HCT116 (cell line): ENCODE data around the gene CCDC71. TPM values are rescaled to one million over a fixed set of nuclear protein-coding genes. Genes with fewer than 3 reads are reported as not detected.

Experiments
- ATAC-seq: fragments of 200-7000 bp; cut with Tn5 transposase; 2 replicates; pipeline ENCODE4 v1.9.1; 2020; ENCODE audit warnings: mild to moderate bottlenecking, moderate library complexity
- BruUV-seq: library from RNA; stranded (reverse); fragments of 400-500 nt; replicated peaks from 2 replicates; lab custom pipeline; 2021; lab: Mats Ljungman, UMichigan
- CTCF ChIA-PET: fragments of 300-600 bp; sonication (Branson Sonifier 250); formaldehyde crosslinking; loops from one replicate; lab custom pipeline; 2021; ENCODE audit warnings: antibody characterized with exemption; lab: Charles Lee
- POLR2A ChIA-PET: fragments of 300-600, 350-600 bp; sonication (Branson Sonifier 250); formaldehyde crosslinking; loops from one replicate; lab custom pipeline; 2021; ENCODE audit warnings: antibody characterized with exemption; lab: Charles Lee
- RAD21 ChIA-PET, 2 experiments: fragments of 300-600 bp; sonication (Branson Sonifier 250); formaldehyde crosslinking; loops; one replicate each; lab custom pipeline; 2023; ENCODE audit warnings: low total read pairs in 2 of 2; ENCODE audit not compliant: uncharacterized antibody in 2 of 2, unreplicated experiment in 2 of 2, low non-redundant PET in 1 of 2; lab: Charles Lee
- DNase-seq: peaks from one replicate; pipeline ENCODE4 v3.0.0-alpha.2; 2010; ENCODE audit warnings: low read depth, low spot score
- H2AFZ ChIP-seq: fragments of 200-600 bp; shearing (Covaris generic), sonication (generic); 2 replicates; pipeline ENCODE4 v1.6.1; 2017; ENCODE audit warnings: low read depth, mixed run types, mixed read lengths, antibody characterized with exemption, low read length; ENCODE audit not compliant: poor library complexity, severe bottlenecking
- H3K27ac ChIP-seq: 2 replicates; pipeline ENCODE4 v1.5.1; 2012; ENCODE audit warnings: low read depth, low read length
- H3K27me3 ChIP-seq: fragments of 200-600 bp; sonication (generic); 2 replicates; pipeline ENCODE4 v1.6.1; 2016; ENCODE audit warnings: mixed run types, low read length, mixed read lengths; ENCODE audit not compliant: insufficient read depth
- H3K36me3 ChIP-seq, 2 experiments: fragments of 200-500 bp in 1 of 2; fragments of 200-600 bp in 1 of 2; sonication (Bioruptor generic) in 1 of 2; sonication (generic) in 1 of 2; 2 replicates each; pipeline versions ENCODE4 v1.5.1 to v1.6.1; 2014 to 2016; ENCODE audit warnings: low read length in 2 of 2, inconsistent platforms in 1 of 2, mixed read lengths in 1 of 2, mixed run types in 1 of 2; ENCODE audit not compliant: insufficient read depth in 2 of 2, control insufficient read depth in 1 of 2
- H3K4me1 ChIP-seq, 2 experiments: fragments of 200-600 bp in 1 of 2; sonication (generic) in 1 of 2; 2 replicates each; pipeline versions ENCODE4 v1.5.1 to v1.6.1; 2012 to 2017; ENCODE audit warnings: low read length in 2 of 2, inconsistent platforms in 1 of 2, mild to moderate bottlenecking in 1 of 2, mixed read lengths in 1 of 2, mixed run types in 1 of 2, moderate library complexity in 1 of 2; ENCODE audit not compliant: insufficient read depth in 2 of 2, control insufficient read depth in 1 of 2
- H3K4me2 ChIP-seq: fragments of 200-600 bp; sonication (generic); 2 replicates; pipeline ENCODE4 v1.6.1; 2017; ENCODE audit warnings: mixed run types, low read length, mixed read lengths
- H3K4me3 ChIP-seq, 2 experiments: fragments of 200-600 bp in 1 of 2; sonication (generic) in 1 of 2; replicated peaks in 1 of 2; 2 replicates each; pipeline ENCODE4 v1.5.1; 2011 to 2016; ENCODE audit warnings: low read length in 2 of 2, control low read depth in 1 of 2, low read depth in 1 of 2, mild to moderate bottlenecking in 1 of 2, mixed read lengths in 1 of 2, mixed run types in 1 of 2
- H3K79me2 ChIP-seq: fragments of 200-600 bp; sonication (generic); 2 replicates; pipeline ENCODE4 v1.6.1; 2017; ENCODE audit warnings: mild to moderate bottlenecking, mixed run types, low read length, moderate library complexity, mixed read lengths; ENCODE audit not compliant: insufficient read depth
- H3K9ac ChIP-seq: fragments of 200-600 bp; sonication (generic); 2 replicates; pipeline ENCODE4 v1.6.1; 2016; ENCODE audit warnings: low read length, mixed read lengths
- H3K9me2 ChIP-seq: fragments of 200-600 bp; sonication (generic), shearing (Covaris generic); 2 replicates; pipeline ENCODE4 v1.6.1; 2017; ENCODE audit warnings: mixed run types, mild to moderate bottlenecking, moderate library complexity; ENCODE audit not compliant: insufficient read depth
- H3K9me3 ChIP-seq, 2 experiments: fragments of 200-500 bp in 1 of 2; fragments of 200-600 bp in 1 of 2; sonication (Bioruptor generic) in 1 of 2; sonication (generic) in 1 of 2; 2 replicates each; pipeline ENCODE4 v1.6.1; 2014 to 2017; ENCODE audit warnings: low read length in 2 of 2, mixed read lengths in 2 of 2, inconsistent platforms in 1 of 2, low read depth in 1 of 2, mild to moderate bottlenecking in 1 of 2, mixed run types in 1 of 2, moderate library complexity in 1 of 2; ENCODE audit not compliant: control insufficient read depth in 1 of 2, insufficient read depth in 1 of 2
- H4K20me1 ChIP-seq: fragments of 200-600 bp; sonication (generic), shearing (Covaris generic); 2 replicates; pipeline ENCODE4 v1.6.1; 2017; ENCODE audit warnings: mixed run types, mild to moderate bottlenecking, moderate library complexity; ENCODE audit not compliant: insufficient read depth
- CEBPB ChIP-seq: IDR thresholded peaks from 2 replicates; pipeline ENCODE4 v1.6.1; 2012; ENCODE audit warnings: low read depth
- EGR1 ChIP-seq: IDR thresholded peaks from 2 replicates; pipeline ENCODE4 v1.6.1; 2012; ENCODE audit warnings: low read depth
- ELF1 ChIP-seq: IDR thresholded peaks from 2 replicates; pipeline ENCODE4 v1.6.1; 2012; ENCODE audit warnings: low read depth, borderline replicate concordance
- EZH2 ChIP-seq: fragments of 200-600 bp; sonication (generic); IDR thresholded peaks from 2 replicates; pipeline ENCODE4 v1.6.1; 2017; ENCODE audit warnings: antibody characterized with exemption, mixed run types
- EZH2phosphoT487 ChIP-seq: fragments of 200-600 bp; IDR thresholded peaks from 2 replicates; pipeline ENCODE4 v1.6.1; 2018; ENCODE audit warnings: antibody characterized with exemption, borderline replicate concordance
- FOSL1 ChIP-seq: IDR thresholded peaks from 2 replicates; pipeline ENCODE4 v1.6.1; 2012; ENCODE audit warnings: low read depth
- JUND ChIP-seq: IDR thresholded peaks from 2 replicates; pipeline ENCODE4 v1.6.1; 2012
- POLR2A ChIP-seq: IDR thresholded peaks from 2 replicates; pipeline ENCODE4 v1.7.0; 2011; ENCODE audit warnings: borderline replicate concordance; ENCODE audit not compliant: insufficient read depth, insufficient read length; ENCODE audit errors: extremely low read depth
- RAD21 ChIP-seq: IDR thresholded peaks from 2 replicates; pipeline ENCODE4 v1.6.1; 2012; ENCODE audit warnings: low read depth, mild to moderate bottlenecking
- SIN3A ChIP-seq: IDR thresholded peaks from 2 replicates; pipeline ENCODE4 v1.6.1; 2012; ENCODE audit warnings: low read depth
- SP1 ChIP-seq: IDR thresholded peaks from 2 replicates; pipeline ENCODE4 v1.6.1; 2012; ENCODE audit warnings: low read depth
- SRF ChIP-seq: IDR thresholded peaks from 2 replicates; pipeline ENCODE4 v1.6.1; 2012; ENCODE audit warnings: low read depth
- TCF7L2 ChIP-seq: IDR thresholded peaks from 2 replicates; pipeline ENCODE4 v1.7.0; 2011; ENCODE audit warnings: borderline replicate concordance, inconsistent platforms; ENCODE audit not compliant: insufficient read depth, insufficient read length; ENCODE audit errors: extremely low read depth
- ZBTB33 ChIP-seq: IDR thresholded peaks from 2 replicates; pipeline ENCODE4 v1.6.1; 2011; ENCODE audit warnings: mild to moderate bottlenecking, low read length, moderate library complexity; ENCODE audit not compliant: insufficient replicate concordance; ENCODE audit errors: extremely low read depth
- ZFX ChIP-seq: fragments of 450-650 bp; IDR thresholded peaks from 2 replicates; pipeline ENCODE4 v1.6.1; 2017
- ZNF274 ChIP-seq: fragments of 200-500 bp; sonication (Bioruptor generic); IDR thresholded peaks from 2 replicates; pipeline ENCODE4 v1.6.1; 2014; ENCODE audit warnings: mild to moderate bottlenecking, low read depth, low read length, inconsistent platforms
- intact Hi-C: fragments of 100-400 bp; cut with micrococcal nuclease; formaldehyde crosslinking; loops from 2 replicates; pipeline ENCODE4 v1.10.0; 2022
- total RNA-seq: library from RNA; stranded (reverse); gene quantifications from one replicate; pipeline ENCODE4 v1.2.1, GENCODE V29; 2021; ENCODE audit not compliant: unreplicated experiment
- TF ChIP-seq, protein P1 (sequence below): IDR thresholded peaks from 2 replicates; pipeline ENCODE4 v1.6.1; 2012

Gene CCDC71
- total RNA-seq, 1 experiment from 2014 or later = 32.8 TPM

- no peak overlapping the region for H2AFZ ChIP-seq
- POLR2A ChIA-PET = no interaction called here
- H3K4me2 ChIP-seq = no peak overlapping the region
- H3K4me1 ChIP-seq = no peaks in the 10 kb centered on the region
- no peak for DNase-seq
- BruUV-seq = no TSS peak
- H3K4me3 ChIP-seq = no peak overlapping the region
- no peak overlapping the region for H3K9ac ChIP-seq
- H3K36me3 ChIP-seq = no peaks in the 10 kb centered on the region
- CTCF ChIA-PET = no interaction called here
- RAD21 ChIA-PET = no interaction called here
- no peaks in the 10 kb centered on the region for H3K9me2 ChIP-seq
- TF ChIP-seq POLR2A (no peak), FOSL1 (no peak), EZH2 (no peak), ELF1 (no peak), EGR1 (no peak), TCF7L2 (no peak), RAD21 (no peak), ZNF274 (no peak), EZH2phosphoT487 (no peak), ZBTB33 (no peak), SIN3A (no peak), SP1 (no peak), JUND (no peak), CEBPB (no peak), ZFX (no peak), SRF (no peak)
- TF ChIP-seq, protein P1, sequence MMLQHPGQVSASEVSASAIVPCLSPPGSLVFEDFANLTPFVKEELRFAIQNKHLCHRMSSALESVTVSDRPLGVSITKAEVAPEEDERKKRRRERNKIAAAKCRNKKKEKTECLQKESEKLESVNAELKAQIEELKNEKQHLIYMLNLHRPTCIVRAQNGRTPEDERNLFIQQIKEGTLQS = no peak
- TF ChIP-seq, all 23 proteins: peak for 0
- no peak for ATAC-seq
- H4K20me1 ChIP-seq = no peaks in the 10 kb centered on the region
- no peak overlapping the region for H3K27ac ChIP-seq
- H3K79me2 ChIP-seq = no peaks in the 10 kb centered on the region
- no peaks in the 10 kb centered on the region for H3K27me3 ChIP-seq
- intact Hi-C loops = no loop called here
- H3K9me3 ChIP-seq = no peaks in the 10 kb centered on the region
Observed at GRCh38 chr3:49199239-49199899, 33.2 kb upstream of the CCDC71 start.
